GM18507 (cell line): ENCODE results near the gene SQSTM1.
"Not testable (repeated sequence)": the region's sequence is repeated elsewhere in the genome, so short reads cannot be mapped to it uniquely, and the experiment has no call there.

Source experiments
- DNase-seq: peaks from one replicate; pipeline ENCODE4 v3.0.0; 2011; ENCODE audit warnings: low read depth; ENCODE audit not compliant: insufficient read length; ENCODE audit errors: extremely low spot score
- FAIRE-seq: peaks from 2 replicates; lab custom pipeline; 2011; peaks lifted over from hg19 to GRCh38; lab: Jason Lieb, UNC

SQSTM1 gene

DNA sequence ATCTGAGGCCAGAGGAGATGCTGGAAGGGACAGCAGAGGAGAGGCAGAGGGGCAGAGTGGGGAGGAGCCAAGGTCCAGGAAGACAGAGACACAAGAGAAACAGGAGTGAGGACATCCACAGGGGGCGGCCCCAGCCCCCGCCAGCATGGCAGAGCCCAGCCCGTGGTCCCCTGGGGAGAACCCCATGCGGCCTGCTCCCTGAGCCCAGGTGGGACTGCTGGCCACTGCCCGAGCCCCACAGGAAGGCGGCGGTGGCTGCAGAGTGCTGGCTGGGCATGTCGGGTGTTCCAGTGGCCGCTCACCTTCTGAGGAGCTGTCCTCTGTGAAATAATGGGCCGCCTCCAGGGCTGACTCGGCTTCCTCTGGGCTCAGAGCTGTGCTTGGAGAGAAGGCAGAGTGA lies 46.8 kb downstream of the SQSTM1 start:
- DNase-seq (no peak), FAIRE-seq (no peak)

- DNase-seq (no peak), FAIRE-seq (no peak)
These were observed 47.8 kb downstream of the SQSTM1 start for GRCh38 chr5:179868541-179868940.

DNA sequence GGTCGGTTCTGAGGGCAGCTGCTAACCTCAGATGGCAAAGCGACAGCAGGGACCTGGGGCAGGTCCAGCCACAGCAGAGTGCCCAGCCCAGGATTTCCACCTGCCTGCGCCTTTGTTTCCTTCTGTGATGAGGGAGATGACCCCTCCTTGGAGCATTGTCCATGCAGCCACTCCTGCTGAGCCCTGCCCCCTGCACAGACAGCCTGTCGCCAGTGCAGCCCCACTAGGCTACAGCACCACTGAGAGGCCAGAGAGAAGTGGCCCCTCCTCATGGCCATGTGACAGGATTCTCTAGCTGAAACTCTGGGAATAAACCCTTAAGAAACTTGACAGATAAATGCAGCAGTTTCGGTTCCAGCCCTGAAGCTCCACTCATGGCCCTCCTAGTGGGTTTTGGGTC lies 48.4 kb downstream of the SQSTM1 start:
- no peak for FAIRE-seq

DNA sequence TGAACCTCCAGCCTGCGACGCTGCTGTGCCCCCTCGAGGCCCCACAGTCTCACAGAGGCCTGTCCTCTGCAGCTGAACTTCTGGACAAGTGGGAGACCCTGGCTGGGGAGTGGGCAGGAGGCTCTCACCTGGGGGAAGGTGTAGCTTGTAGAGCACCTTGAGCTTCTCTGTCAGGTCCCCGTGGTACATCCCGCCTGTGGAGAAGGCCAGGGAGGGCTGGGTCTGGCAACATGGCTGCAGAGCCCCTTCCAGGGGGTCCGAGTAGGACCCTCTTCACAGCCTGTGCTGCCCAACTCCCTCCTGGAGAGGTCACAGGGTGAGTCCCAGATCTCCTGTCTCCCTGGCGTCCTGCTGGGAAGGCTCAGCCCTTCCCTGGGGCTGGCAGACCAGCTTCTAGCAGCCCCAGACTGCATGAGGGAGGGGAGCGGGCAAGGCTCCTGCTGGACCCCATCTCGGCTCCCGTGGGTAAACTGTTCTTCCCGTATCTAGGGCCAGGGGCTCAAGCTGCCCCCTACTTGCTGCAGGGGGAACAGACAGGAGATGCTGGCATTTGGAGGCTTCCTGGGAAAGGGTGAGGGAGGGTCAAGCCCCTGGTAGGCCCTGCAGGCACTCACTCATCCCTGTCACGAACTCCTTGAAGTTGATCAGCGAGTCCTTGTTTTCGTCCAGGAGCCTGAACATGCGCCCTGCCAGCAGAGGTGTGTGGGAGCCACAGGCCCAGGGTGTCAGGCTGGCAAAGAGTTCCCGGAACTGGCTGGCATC lies 49.1 kb downstream of the SQSTM1 start:
- FAIRE-seq (no peak), DNase-seq (no peak)

More for the DNA sequence above, 48.4 kb downstream of the SQSTM1 start:
- DNase-seq, result no peak

GRCh38 chr5:179870403-179870903 lies 49.7 kb downstream of the SQSTM1 start:
- no peak for FAIRE-seq
- no peak for DNase-seq

DNA sequence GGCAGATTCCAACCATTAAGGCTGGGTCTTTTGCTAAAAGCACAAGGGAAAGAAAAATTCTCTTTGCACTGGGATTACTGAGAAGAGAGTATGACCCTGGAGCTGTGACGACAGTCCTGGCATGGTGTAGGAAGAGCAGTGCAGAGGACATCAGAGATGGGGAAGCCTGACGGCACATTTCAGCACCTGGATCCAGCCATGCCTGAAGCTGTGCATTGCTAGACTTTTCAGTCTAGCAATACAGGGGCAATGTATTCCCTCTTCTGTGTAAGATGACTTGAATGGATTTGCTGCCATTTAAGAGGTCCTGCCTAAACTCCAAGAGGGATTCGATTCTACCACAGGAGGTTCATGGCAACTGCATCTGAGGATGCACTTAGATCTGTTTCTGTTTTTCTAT lies 50.2 kb downstream of the SQSTM1 start:
- no peak for FAIRE-seq
- DNase-seq, result no peak

GRCh38 chr5:179871533-179871932 lies 50.8 kb downstream of the SQSTM1 start:
- not testable (repeated sequence) for FAIRE-seq

GRCh38 chr5:179872055-179872827 lies 51.5 kb downstream of the SQSTM1 start:
- FAIRE-seq (no peak), DNase-seq (no peak)

More at GRCh38 chr5:179871533-179871932, 50.8 kb downstream of the SQSTM1 start:
- DNase-seq, result not testable (repeated sequence)

- FAIRE-seq, result no peak
- no peak for DNase-seq
These were observed 52.3 kb downstream of the SQSTM1 start for GRCh38 chr5:179872828-179873575.

DNA sequence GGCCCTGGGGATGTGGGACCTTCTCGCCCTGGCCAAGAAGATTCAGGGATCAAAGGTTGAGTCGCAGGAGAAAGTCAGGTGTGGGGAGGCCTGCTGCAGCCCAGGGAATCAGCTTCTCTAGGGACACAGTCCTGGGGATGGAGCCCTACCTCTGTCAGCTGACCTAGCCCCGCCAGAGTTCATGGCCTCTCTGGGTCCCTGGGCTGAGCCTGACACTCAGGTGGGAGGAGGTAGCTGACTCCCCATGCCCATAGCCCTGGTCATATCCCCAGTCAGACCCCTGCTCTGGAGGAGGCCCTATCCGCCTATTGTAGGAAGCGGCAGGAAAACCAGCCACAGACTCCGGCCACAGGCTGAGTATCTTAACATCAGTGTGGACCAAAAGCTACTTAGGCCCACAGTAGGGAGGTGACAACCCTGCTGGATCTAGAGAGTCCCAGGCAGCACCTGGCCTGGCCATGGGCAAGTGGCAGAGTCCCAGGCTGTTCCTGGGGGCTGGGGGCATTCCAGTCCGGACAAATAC lies 52.9 kb downstream of the SQSTM1 start:
- no peak for FAIRE-seq
- DNase-seq, result no peak

- FAIRE-seq (no peak), DNase-seq (no peak)
These were observed 53.4 kb downstream of the SQSTM1 start for GRCh38 chr5:179874136-179874535.

DNA sequence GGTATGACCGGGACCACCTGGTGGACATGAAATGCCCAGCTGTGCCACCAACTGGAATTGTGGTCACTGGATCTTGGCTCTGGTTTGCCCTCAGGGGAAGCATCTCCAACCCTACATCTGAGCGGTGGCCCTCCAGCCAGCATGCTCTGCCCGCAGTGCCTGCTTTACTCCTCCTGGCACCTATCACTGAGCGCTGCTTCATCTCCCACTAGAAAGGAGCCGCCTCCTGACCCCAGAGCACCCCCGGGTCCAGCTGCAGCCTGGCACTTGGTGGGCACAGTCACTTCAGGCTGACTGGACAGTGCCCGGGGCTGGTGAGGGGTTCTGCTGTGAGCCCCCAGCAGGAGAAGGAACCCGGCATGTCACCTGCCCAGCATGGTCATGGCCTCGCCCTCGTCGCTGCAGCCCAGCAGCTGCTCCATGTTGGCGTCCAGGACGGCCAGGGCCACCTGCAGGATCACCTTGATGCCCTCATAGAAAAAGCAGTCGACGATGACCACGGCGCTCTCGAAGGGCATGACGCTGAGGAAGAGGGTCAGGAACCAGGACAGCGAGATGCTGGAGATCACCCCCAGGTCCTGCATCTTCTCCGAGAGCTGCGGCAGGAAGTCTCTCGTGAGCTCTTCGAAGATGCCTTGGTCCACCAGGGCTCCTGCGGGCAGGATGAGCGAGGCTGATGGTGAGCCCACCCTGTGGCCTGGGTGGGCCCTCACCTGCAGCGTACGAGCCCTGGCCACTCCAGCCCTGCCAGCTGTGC lies 54.0 kb downstream of the SQSTM1 start:
- no peak for FAIRE-seq
- no peak for DNase-seq

- DNase-seq (no peak), FAIRE-seq (no peak)
These were observed 55.3 kb downstream of the SQSTM1 start for GRCh38 chr5:179875741-179876609.

DNA sequence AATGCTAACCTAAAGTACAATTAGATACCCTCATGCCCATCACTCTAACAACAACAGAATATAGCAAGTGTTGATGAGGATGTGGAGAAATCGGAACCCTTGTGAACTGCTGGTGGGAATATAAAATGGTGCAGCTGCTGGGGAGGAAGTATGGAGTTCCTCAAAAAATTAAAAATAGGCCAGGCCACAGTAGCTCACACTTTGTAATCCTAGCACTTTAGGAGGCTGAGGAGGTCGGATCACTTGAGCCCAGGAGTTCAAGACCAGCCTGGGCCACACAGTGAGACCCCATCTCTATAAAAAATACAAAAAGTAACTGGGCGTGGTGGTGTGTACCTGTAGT lies 55.9 kb downstream of the SQSTM1 start:
- FAIRE-seq, result no peak
- no peak for DNase-seq

DNA sequence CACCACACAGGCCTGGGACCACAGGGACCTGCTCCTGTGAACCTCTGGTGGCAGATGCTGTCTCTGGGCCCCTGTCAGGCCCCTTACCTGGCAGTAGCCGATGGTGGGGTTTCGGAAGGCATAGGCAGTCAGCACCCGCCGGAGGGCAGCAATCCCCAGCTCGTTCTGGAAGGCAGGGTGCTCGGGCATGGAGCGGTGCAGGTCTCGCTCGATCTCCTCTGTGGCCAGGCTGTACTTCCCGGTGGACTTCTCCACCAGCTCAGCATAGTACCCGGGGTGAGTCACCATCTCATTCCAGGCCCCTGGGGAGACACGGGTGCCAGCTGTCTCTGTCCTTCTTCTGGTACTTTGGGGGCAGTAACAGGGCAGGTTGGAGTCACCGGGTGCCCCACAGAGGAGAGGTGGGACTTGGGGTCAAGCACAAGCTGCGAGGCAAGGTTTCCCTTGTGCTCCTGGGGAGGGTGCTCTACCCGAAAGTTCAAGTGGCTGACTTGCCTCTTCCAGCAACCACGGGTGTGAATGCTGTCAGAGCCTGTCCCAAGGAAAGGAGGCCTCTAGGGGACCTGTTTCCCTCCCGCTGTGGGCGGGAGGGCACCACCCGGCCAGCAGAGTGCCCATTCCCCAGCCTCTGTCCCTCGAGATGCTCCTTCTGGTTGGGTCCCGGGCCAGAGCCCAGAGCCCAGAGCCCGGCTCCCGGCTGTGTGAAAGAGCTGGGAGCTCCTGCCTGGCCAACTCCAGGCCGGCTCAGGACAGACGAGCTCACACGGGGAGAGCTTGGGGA lies 57.7 kb downstream of the SQSTM1 start:
- no peak for FAIRE-seq
- no peak for DNase-seq

DNA sequence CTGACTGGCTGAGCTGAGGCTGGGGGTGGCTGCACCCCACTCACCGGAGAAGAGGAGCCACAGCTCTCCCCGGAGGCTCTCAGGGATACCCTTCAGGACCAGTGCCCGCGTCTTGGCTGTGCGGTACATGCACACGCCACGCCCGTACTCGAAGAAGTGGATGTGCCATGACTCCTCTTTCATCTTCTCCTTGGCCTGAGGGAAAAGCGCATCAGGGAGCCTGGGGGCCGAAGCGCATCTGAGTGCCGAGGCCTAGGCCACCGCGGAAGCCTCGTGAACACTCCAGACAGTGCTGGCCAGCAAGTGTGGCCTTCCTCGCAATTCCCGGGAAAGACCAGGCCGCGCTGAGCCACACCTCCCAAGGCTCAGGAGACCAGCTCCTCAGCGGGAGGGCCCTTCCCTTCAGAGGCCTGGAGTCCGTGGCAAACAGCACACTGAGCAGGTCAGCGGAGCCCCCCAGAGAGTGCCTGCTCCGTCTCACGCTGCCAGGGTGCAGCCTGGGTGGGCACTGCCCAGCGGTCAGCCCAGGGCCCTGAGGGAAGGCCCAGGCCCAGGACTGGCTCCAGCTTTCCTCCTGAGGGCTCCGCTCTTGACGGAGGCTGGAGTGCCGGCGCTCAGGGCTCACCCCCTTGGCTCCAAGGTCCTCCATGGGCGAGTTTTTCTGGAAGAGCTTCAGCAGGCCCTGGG lies 58.4 kb downstream of the SQSTM1 start:
- FAIRE-seq, result no peak
- no peak for DNase-seq

GRCh38 chr5:179879690-179880010 lies 58.9 kb downstream of the SQSTM1 start:
- no peak for FAIRE-seq
- no peak for DNase-seq
